GM19438 (cell line): Measurements from ENCODE around the gene CNTNAP2.
"Not testable (repeated sequence)": the region's sequence is repeated elsewhere in the genome, so short reads cannot be mapped to it uniquely, and the experiment has no call there.

Experiments used
- ATAC-seq: cut with Tn5 transposase; IDR thresholded peaks from one replicate; pipeline ENCODE4 v1.9.1; 2021; ENCODE audit warnings: low read depth; ENCODE audit not compliant: unreplicated experiment

CNTNAP2 gene

GRCh38 chr7:147068842-147069241 is 952.2 kb downstream of the CNTNAP2 start:
- ATAC-seq: no peak

- no peak for ATAC-seq
Observed at GRCh38 chr7:147069771-147070170, 953.2 kb downstream of the CNTNAP2 start.

- no peak for ATAC-seq
Observed at GRCh38 chr7:147070886-147071285, 954.3 kb downstream of the CNTNAP2 start.

GRCh38 chr7:147071536-147071935 is 954.9 kb downstream of the CNTNAP2 start:
- no peak for ATAC-seq

DNA sequence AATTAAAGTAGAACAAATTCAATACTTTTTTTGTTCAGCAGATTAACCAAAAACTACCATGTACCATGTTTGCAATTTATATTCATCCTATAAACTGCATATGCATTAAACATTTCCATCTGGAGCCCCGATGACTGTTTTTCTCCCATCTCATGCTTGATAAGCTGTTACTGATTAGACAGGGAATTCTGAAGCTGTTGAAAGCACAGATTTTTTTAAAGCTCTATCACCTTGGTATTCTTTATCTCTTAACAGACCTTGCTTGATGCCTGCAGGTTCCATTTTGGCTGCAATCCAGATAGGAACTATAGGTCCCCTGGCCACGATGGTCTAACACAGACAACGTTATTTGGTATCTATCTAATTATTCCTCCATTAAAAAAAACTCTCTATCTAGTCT is 961.7 kb downstream of the CNTNAP2 start:
- no peak for ATAC-seq

DNA sequence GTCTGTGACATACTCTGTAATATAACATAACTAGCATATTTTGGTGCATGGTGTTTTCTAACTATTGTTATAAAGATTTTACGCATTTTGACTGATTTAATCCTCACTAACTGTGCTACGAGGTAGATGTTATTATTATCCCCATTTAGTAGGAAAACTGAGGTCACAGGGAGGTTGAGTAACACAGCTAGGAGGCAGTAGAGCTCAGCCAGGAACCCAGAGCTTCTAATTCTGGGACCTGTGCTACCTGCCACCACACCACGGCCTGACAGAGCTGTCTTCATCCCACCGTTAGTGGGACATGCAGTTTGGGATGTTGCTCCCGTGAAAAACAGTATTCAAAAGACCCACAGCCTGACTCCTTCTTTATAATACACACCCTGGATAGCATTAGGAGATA is 962.5 kb downstream of the CNTNAP2 start:
- no peak for ATAC-seq

DNA sequence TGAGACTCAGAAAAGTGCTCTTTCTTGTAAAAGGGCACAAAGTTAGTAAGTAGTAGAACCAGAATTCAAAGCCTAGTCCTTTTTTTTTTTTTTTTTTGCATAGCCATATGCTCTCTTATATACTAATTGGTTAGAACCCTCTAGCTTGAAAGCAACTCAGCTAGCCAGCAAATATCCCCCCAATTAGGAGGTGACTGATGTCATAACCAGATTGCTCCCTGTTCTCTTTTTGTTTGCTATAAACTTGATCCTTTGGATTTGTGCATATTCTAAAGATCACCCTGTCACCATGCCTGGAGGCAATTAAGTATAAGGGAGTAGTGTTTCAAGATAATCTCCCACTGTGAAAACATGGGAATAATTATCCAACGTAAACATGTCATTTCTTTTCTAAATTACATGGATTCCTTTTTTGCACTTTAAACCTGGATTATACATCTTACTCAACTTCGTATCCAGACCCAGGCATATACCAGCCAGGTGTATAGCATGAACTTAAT is 963.4 kb downstream of the CNTNAP2 start:
- no peak for ATAC-seq

GRCh38 chr7:147081117-147081516 is 964.5 kb downstream of the CNTNAP2 start:
- no peak for ATAC-seq

- no peak for ATAC-seq
Observed at GRCh38 chr7:147089051-147089461, 972.5 kb downstream of the CNTNAP2 start.

GRCh38 chr7:147089608-147090007 is 973.0 kb downstream of the CNTNAP2 start:
- no peak for ATAC-seq

GRCh38 chr7:147096629-147097028 is 980.0 kb downstream of the CNTNAP2 start:
- ATAC-seq: no peak

DNA sequence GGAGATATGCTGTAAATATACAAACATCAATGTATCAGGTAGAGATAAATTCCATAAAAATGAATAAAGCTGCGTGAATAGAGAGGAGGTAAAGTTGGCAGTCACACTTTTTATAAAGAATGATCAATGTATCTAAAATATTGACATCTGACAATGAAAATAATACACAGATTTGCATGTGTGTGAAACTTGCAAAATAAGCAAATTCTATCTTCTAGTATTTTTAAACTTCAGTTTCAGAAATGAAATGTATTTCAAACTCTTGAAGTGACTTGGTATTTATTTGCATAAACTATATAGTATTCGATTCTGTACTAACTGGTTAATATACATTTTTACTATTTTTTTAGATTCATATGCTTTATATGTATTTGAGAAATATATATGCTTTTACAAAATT is 986.6 kb downstream of the CNTNAP2 start:
- ATAC-seq: no peak

GRCh38 chr7:147106746-147107145 is 990.1 kb downstream of the CNTNAP2 start:
- ATAC-seq: no peak

DNA sequence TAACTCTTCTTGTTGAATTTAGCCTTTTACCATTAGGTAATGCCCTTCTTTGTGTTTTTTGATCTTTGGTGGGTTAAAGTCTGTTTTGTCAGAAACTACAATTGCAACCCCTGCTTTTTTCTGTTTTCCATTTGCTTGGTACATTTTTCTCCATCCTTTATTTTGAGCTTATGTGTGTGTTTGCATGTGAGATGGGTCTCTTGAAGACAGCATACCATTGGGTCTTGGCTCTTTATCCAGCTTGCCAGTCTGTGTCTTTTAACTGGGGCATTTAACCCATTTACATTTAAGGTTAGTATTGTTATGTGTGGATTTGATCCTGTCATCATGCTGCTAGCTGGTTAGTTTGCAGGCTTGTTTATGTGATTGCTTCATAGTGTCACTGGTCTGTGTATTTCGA is 997.9 kb downstream of the CNTNAP2 start:
- ATAC-seq: not testable (repeated sequence)

- no peak for ATAC-seq
Observed at GRCh38 chr7:147136352-147136751, 1019.8 kb downstream of the CNTNAP2 start.

GRCh38 chr7:147145194-147145593 is 1028.6 kb downstream of the CNTNAP2 start:
- no peak for ATAC-seq

- ATAC-seq: no peak
Observed at GRCh38 chr7:147146169-147146568, 1029.6 kb downstream of the CNTNAP2 start.

DNA sequence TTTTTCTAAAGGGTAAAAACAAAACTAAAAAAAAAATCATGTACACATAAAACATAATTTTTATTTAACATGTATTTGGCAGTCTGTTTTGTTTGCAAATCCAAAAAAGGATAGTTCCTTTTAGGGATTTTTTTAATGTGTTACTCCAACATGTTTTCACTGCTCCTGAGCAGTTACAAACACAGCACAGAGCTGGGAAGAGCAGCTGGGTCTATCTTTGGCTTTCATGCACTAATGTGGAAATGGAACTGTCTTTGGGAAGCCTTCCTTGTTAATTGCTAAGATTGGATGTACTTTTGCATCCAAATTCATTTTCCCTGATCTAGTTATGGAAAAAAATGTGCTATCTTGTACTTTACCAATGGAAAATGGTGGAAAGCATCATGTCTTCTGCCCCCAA is 1035.1 kb downstream of the CNTNAP2 start:
- ATAC-seq: no peak

DNA sequence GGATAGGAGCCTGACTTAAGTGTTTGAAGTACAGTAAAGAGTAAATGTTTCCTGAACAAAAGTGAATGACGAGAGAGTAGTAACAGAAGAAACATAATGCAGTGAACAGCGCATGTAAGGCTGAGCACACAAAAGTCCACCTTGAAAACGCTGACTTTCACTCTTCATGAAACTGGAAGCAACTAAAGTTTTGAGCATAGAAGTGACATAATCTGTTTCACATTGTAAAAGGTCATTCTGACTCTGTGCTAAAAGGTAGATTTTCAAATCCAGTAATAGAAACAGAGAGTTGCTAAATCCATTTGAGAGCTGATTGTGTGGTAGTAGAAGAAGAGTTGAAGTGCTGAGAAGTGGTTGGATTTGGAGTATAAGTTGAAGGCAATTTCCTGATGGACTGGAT is 1037.0 kb downstream of the CNTNAP2 start:
- no peak for ATAC-seq

GRCh38 chr7:147161405-147161804 is 1044.8 kb downstream of the CNTNAP2 start:
- no peak for ATAC-seq

GRCh38 chr7:147170341-147171012 is 1053.9 kb downstream of the CNTNAP2 start:
- ATAC-seq: no peak

DNA sequence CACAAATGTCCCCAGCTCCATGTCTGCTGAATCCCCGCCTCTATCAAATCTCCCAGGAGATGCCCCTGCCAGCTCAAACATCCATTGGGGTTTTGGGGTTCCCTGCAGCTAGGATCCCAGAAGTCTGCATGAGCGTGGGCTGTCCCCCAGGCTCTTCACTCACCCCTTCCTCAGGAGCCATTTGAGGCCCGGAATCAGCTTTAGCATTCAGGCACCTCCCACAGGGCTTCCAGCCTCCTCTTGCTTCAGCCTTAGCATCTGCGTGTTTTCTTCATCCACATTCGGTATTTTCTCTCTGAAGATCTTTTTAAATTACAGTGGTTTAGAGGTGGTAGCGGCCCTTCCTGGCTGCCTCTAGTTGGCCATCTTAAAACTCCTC is 1054.4 kb downstream of the CNTNAP2 start:
- ATAC-seq: no peak

- ATAC-seq: no peak
Observed at GRCh38 chr7:147173883-147174282, 1057.3 kb downstream of the CNTNAP2 start.
